Ramos (cell line): ENCODE data around the gene SPATA13.
"Not testable (repeated sequence)": the region's sequence is repeated elsewhere in the genome, so short reads cannot be mapped to it uniquely, and the experiment has no call there.

Experiments
- in situ Hi-C: fragments of 300-500 bp; cut with MboI; formaldehyde crosslinking; loops from one replicate; pipeline ENCODE4 v1.14.3; 2022; ENCODE audit warnings: low sequenced_read_pairs; ENCODE audit not compliant: unreplicated experiment

SPATA13 gene

DNA sequence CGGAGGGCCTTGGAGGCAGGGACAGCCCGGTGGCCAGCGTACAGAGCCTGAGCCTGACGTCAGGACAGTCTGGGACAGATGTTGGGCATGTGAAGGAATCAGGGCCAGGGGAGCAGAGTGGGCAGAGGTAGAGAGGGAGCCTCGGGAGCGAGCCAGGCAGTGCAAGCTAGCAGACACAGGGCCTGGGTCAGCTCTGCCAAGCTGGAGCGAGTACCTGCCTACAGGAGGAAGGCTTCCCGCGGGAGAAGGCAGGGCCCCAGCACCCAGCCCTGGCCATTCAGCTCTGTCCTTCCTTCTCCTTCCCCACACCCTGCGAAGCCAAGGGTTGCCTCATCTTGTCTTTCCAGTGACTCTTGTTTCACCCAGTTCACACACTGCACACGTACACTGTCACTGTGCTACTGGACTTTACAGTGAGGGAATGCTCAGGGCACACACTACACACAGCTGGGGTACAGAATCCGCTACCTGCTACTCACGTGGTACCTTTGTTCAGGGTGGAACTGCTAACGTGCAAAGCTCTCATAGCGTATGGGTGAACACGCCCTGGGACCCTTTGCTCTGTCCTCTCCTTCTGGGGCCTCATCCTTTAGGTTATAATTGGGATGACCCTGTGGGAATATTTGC is 139.1 kb downstream of the SPATA13 start:
- in situ Hi-C loops, result no loop called here

DNA sequence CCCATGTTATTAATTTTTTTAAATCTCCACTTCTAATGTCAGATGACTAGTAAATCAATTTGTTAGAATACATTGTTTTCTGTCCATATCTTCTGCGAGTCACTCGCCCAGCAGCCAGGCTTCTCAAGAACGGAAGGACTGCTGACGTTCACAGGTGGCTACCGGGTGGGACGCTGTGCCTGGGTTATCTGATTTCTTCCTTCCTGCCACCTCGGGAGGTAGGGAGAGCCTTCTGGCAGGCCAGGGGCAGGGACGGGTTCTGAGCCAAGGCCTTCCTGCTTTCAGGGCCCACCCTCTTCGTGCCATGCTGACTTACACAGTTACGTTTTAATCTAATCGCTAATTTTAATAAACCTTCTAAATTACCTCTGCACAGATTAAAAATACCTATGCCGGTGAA is 140.9 kb downstream of the SPATA13 start:
- in situ Hi-C loops, result no loop called here

DNA sequence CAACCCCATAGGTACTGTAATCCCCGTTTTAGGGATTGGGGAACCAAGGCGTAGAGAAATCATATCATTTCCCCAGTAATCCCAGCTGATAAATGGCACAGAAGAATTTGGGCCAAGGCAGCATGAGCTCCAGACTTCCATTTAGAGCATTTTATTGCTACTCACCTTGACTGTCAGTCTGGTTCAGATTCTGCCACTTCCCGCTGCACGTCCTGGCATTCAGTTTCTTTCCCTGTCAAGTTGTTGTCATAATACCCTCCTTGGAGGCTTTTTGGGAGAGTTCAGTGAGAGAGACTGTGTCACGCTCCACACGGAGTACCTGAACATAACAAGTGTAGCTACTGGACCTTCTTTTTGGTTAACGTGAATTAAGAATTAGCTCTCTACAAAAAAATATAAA is 141.4 kb downstream of the SPATA13 start:
- in situ Hi-C loops, result no loop called here

DNA sequence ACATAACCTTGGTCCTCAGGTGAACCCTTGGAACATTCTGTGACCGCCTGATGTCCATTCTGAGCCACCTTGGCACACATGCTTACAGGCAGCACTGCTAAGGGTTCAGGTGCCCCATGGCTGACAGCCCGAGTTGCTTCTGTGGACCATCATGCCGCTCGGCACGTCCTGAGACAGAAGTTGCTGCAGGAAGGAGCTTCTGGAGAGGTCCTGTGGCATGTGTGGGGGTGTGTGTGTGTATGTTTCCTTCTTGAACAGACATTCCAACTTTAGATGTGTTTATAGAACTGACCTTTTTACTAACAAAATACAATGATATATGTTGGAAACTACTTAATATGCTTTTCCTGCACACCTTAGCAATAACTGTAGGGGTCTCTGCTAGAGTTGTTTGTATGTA is 144.1 kb downstream of the SPATA13 start:
- in situ Hi-C loops, result no loop called here

DNA sequence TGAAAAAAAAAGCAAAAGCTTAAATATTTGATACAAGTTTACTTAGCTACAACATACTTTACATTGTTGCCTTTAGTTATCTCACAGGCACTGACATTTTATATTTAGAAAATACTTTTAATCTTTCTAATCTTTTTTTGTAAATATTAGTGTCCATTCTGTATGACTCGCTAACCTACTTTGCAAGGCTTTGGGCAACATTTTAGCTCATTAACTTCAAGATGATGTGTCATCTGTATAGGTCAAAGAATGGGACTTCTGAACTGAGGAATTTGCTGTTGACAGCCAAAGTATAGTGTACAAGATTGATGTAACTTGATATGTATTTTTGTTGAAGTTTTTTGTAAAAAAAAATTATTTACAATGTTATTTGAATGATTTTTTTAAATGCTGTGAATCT is 146.1 kb downstream of the SPATA13 start:
- in situ Hi-C loops, result no loop called here

DNA sequence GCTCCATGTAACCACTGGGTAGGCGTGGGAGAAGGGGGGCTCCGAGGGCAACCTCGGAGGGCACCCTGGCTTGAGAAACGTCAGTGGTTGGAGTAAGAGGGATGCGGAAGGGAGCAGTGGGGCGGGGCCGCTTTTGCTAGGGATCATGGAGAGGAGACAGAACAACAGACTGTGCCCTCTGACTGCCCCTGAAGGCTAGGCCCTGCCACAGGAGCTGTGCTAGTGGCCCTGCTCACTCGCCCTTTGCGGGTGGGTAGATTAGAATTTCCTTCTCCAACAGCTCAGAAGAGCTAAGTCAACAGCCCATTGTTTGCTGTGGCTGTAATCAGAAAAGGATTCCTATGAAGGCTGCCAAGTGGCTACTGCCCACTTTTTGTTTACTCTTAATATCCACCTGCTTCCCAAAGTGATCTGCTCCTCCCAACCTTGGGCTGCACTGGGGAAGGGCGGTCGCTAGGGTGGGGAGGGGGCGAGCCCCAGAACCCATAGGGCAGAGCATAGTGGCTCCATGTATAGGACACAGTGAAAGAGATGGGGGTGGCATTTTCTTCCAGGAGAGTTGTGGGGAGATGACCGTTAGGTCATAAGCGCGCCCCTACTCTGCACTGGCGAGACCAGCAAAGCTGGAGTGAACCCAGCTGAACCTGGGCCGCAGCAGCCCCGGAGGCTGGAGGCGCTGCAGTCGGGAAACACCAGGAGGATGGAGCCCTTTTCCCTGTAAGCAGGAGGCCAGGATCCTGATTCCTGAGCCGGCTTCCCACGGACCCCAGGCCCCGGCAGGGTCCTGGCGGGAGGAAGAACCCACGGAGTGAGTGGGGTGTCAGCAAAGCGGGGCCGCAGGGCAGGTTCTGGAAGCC is 146.9 kb downstream of the SPATA13 start:
- in situ Hi-C loops, result no loop called here

DNA sequence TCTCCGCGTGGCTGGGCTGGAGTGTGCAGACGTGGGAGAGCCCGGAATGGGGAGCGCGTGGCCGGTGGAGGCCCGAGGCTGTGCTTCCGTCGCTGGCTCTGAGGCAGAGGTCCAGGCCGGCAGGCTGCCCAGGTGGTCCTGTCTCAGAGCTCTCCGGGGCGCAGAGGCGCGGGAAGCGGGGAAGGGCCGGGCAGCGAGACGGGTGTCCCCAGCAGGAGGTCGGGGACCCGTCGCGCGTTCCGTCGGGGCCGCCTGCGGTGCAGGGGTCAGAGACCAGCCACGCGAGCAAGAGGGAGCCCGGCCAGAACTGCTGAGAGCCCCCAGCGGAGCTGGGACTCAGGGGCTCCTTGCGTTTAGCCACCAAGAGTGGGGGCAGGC is 147.5 kb downstream of the SPATA13 start:
- in situ Hi-C loops, result no loop called here

DNA sequence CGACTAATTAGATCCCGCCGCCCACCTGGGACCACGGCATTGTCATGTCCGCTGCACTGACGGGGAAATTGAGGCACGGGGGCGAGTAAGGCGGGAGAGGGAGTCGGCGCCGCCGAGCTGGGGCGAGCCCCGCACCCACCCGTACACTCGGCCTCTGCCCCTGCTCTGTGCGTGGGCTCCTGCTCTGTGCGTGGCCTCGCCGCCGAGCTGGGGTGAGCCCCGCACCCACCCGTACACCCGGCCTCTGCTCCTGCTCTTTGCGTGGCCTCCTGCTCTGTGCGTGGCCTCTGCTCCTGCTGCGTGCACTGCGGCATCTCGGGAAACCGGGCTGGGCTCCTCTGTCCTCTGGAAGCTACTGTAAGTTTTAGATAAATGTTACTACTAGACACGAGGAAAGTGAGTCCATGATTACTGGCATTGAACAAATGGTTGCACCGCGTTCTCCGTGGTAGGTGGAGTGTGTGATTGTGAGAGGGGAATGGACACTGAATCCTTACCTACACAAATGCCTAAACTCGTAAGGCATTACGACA is 148.0 kb downstream of the SPATA13 start:
- in situ Hi-C loops, result no loop called here

DNA sequence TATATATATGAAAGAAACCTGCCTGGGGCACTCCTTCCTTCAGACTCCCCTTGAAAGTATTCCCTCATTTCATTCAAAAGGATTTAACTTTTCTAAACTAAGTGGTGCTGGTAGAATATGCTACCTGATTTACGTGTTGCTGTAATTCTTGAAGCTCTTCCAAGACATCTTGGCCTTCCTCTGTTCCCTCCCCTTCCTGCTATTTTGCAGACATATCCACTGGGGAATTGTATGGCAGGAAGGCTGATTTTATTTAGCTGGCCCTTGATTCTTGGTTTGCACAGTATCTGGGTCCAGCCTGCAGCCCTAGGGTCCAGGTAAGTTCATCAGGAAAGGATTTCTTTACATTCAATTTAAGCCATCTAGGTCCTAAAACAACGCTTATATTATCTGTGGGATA is 148.8 kb downstream of the SPATA13 start, which contains the start of gene C1QTNF9:
Gene C1QTNF9, plus strand, starts transcription at position 281 of the 400 bp plus-strand sequence. CDS start 6,424 bp downstream, outside the sequence.
- in situ Hi-C loops, result not testable (repeated sequence)

DNA sequence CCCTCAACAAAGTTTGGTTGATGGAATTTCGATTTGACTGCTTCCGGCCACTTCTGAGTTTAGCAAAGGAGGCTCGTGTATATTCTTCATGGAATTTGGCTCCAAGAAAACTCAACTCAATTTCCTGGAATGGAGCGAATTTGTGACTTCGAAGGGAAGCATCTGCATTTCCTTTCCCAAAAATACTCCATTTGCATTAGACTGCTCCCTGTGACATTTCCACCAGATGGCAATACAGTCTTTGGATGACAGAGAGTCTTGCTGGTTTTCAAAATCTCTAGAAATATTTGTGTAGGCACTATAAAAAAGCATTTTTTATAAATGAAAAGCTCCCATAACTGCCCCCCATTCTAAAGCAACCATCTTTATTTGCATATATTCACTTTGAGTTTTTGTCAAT is 152.9 kb downstream of the SPATA13 start:
- in situ Hi-C loops, result no loop called here

DNA sequence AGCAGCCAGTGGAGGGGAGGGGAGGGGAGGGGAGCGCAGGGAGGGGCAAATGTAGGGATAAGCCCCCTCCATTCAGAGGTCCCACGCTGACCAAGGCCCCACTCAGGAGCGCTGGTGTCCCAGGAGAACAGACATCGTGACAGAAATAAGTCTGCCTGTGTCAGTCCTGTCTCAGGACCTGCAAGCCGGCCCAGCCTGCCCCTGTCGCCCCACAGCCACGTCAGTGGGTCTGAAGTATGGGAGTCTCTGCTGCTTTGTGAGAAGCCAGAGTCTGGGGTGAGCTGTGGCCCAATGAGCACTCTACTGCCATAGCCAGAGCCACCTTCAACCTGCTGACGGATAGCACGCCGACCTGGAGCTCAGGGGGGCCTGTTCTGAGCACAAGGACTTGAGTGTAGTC is 157.3 kb downstream of the SPATA13 start:
- in situ Hi-C loops, result not testable (repeated sequence)

DNA sequence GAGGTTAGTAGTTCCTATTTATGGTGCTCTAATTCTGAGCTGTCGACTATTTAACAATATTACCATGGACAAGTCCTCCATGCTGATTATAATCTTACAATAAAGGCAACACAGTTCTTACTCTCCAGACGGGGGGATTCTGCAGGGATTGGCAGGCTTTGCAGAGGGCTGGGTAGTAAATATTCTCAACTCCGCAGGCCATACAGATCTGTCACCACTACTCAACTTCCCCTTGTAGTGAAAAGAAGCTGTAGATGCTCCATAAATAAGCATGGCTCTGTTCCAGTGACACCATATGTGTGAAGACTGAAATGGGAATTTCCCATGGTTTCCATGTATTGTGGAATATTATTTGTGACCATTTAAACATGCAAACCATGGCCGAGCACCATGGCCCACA is 158.4 kb downstream of the SPATA13 start:
- in situ Hi-C loops, result not testable (repeated sequence)

DNA sequence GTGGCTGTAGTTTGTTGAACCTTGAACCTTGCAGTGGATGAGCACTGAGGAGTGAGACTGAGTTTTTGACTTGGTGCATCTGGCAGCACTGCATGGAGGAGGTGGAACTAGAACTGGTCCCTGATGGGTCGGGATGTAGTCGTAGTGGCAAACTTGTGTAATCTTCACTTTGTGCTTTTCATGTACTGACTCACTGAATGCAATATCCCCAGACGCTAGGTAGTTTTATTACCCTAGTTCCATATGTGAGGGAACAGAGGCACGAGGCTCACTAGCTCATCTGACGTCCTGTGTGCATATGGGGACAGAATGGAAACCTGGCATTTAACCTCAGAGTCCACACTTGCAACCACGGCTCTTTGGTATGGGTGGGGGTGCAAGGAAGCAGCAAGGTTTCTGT is 159.1 kb downstream of the SPATA13 start:
- in situ Hi-C loops, result not testable (repeated sequence)

DNA sequence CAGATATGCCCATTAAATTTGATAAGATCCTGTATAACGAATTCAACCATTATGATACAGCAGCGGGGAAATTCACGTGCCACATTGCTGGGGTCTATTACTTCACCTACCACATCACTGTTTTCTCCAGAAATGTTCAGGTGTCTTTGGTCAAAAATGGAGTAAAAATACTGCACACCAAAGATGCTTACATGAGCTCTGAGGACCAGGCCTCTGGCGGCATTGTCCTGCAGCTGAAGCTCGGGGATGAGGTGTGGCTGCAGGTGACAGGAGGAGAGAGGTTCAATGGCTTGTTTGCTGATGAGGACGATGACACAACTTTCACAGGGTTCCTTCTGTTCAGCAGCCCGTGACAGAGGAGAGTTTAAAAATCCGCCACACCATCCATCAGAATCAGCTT is 160.9 kb downstream of the SPATA13 start:
- in situ Hi-C loops, result not testable (repeated sequence)

DNA sequence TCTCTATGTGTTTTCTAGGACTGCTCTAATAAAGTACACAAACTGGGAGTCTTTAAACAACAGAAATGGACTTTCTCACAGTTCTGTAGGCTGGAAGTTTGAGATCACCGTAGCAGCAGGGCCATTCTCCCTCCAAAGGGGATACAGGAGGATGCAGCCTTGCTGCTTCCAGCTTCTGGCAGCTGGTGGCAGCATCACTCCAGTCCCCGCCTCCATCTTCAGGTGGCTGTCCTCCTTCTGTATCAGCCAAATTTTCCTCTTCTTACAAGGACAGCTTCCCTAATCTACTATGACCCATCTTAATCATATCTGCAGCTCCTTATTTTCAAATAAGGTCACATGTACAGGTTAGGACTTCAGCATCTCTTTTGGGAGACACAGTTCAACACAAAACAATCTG is 161.9 kb downstream of the SPATA13 start:
- in situ Hi-C loops, result not testable (repeated sequence)

DNA sequence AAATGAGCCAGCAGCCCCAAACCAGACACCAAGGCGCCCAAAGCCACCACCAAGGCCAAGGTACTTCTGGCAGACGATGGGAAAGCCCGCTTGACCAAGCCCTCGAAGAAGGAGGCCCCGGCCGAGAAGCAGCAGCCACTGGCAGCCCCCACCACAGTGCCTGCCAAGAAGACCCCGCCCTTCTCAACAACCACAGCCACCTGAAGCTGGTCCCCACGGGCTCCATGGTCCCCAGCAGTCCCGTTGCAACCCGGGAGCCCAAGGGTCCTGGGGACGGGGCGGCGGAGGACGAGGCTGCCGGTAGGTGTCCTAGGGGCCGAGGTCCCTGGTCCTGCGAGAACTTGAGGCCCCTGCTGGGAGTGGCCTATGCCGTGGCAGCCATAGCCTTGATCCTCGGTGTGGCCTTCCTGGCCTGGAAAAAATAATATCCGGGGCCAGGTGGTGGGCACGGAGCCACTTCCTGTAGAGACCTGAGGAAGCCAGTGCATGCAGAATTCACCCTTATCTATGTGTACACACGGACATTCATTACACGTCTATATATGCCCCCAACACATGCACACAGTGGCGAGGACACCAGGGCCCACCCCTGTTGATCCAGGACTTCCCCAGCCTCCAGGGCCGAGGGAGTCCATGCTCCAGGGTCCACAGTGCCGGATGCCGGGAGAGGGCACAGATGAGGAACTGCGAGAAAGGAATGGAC is 162.7 kb downstream of the SPATA13 start:
- in situ Hi-C loops, result no loop called here

DNA sequence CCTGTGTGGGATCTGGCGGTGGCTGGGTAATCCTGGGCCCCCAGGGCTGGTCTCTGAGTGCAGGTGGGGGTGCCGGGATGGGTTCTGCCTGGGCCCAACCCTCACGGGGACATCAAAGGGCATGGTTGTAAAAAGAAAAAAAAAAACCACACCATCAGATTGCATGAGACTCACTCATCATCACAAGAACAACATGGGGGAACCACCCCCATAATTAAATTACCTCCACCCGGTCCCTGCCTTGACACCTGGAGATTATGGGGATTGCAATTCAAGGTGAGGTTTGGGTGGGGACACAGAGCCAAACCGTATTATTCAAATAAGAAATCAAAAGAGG is 163.2 kb downstream of the SPATA13 start:
- in situ Hi-C loops, result no loop called here

DNA sequence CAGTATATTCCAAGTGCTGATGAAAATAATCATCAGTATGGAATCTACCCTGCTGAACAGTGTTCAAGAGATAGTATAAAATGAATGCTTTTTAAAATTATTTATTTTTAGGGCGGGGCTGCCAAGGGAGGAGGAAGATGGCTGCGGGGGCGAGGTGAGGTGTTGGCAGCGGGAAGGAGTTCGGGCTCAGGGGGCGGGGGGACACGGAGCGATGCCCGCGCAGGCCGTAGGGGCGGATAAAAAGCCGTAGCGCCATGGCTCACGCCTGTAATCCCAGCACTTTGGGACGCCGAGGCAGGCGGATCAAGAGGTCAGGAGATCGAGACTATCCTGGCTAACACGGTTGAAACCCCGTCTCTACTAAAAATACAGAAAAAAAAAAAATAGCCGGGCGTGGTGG is 167.1 kb downstream of the SPATA13 start:
- in situ Hi-C loops, result not testable (repeated sequence)

DNA sequence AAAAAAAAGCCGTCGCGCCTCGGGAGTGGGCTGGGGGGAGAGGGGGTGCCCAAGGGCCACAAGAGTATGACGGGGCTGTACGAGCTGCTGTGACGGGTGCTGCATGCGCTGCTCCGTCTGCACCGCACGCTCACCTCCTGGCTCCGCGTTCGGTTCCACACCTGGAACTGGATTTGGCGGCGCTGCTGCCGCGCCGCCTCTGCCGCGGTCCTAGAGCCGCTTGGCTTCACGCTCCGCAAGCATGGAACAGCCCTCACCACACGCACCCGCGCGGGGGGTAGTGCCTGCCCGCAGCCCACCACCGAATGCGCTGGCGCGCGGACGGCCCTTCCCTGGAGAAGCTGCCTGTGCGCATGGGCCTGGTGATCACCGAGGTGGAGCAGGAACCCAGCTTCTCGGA is 167.6 kb downstream of the SPATA13 start:
- in situ Hi-C loops, result no loop called here

DNA sequence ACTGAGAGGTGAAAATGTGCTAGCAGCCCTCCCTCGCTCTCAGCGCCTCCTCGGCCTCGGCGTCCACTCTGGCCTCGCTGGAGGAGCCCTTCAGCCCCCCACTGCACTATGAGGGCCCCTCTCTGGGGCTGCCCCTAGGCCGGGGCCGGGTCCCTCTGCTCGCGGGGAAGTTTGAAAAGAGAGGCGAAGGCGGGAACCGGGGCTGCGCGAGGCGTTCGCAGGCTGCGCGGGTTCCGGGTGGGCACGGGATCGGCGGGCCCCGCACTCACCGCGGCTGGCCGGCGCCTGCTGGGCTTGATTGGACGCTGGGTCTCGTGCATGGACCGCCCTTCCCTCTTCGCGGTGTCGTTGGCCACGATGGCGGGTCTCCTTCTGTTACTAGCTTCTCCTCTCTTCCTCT is 178.2 kb downstream of the SPATA13 start:
- in situ Hi-C loops, result no loop called here
